IPS-18c (cell line): ENCODE results near the gene SRPK3.

Experiments used
- H3K4me3 ChIP-seq: 2 replicates; pipeline ENCODE4 v1.7.0; 2013; ENCODE audit warnings: low read depth, mild to moderate bottlenecking, low read length, moderate library complexity; ENCODE audit not compliant: insufficient read depth
- H3K9me3 ChIP-seq: one replicate; pipeline ENCODE4 v1.6.1; 2013; ENCODE audit warnings: mild to moderate bottlenecking, low read length, moderate library complexity; ENCODE audit not compliant: control insufficient read depth, insufficient read depth

SRPK3 gene

DNA sequence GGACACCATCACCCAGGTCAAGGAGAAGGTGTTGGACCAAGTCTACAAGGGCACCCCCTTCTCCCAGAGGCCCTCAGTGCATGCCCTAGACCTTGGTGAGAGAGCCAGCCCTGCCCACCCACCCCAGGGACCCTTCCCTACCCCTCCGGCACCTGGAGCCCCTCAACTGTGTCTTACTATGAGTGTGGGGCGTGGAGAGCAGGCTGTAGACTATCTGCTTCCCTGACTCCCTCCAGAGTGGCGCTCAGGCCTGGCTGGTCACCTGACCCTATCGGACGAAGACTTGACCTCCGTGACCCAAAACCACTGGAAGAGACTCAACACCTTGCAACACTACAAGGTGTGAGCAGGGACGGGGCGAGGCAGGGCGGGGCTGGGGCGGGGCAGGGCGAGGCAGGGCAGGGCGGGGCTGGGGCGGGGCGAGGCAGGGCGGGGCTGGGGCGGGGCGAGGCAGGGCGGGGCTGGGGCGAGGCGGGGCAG, 4.7 kb upstream of the SRPK3 start:
- Histone ChIP-seq H3K4me3 (no peak overlapping the region), H3K9me3 (peaks cover 25% of the 10 kb centered on the region)

DNA sequence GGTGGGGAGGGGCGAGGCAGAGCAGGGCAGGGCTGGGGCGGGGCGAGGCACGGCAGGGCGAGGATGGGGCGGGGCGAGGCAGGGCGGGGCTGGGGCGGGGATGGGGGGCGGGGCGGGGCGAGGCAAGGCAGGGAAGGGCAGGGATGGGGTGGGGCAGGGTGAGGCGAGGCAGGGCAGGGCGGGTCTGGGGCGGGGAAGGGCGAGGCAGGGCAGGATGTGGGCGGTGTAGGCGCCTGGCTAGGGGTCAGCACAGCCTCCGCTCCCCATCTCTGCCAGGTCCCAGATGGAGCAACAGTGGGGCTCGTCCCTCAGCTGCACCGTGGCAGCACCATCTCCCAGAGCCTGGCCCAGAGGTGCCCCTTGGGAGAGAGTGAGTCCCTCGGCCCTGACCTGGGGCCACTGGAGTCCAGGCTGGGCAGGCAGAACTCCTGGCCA, 4.2 kb upstream of the SRPK3 start:
- peaks cover 26% of the 10 kb centered on the region for H3K9me3 ChIP-seq
- H3K4me3 ChIP-seq, result no peak overlapping the region

DNA sequence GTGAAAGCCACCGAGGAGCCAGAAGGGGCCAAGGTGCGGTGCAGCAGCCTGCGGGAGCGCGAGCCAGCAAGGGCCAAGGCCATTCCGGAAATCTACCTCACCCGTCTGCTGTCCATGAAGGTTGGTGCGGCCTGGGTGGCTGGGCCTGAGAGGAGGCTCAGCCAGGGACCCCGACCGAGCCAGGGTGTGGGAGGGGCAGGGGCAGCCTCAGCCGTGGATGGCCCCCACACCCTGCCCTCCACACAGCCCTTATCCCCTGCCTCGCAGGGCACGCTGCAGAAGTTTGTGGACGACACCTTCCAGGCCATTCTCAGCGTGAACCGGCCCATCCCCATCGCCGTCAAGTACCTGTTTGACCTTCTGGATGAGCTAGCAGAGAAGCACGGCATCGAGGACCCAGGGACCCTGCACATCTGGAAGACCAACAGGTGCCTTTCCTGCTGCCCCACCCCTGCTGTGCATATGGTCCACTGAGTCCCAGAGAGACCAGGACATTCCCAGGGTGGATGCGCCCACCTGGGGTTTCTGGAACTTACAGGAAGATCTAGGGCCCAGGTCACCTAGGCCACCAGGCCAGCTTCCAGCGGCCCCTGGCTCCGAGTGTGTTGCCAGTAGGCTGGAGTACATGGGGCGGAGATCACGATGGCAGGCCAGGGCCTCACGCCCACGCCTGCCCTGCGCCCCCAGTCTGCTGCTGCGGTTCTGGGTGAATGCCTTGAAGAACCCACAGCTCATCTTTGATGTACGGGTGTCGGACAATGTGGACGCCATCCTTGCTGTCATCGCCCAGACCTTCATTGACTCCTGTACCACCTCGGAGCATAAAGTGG, 3.4 kb upstream of the SRPK3 start:
- H3K4me3 ChIP-seq, result no peak overlapping the region
- peaks cover 22% of the 10 kb centered on the region for H3K9me3 ChIP-seq

DNA sequence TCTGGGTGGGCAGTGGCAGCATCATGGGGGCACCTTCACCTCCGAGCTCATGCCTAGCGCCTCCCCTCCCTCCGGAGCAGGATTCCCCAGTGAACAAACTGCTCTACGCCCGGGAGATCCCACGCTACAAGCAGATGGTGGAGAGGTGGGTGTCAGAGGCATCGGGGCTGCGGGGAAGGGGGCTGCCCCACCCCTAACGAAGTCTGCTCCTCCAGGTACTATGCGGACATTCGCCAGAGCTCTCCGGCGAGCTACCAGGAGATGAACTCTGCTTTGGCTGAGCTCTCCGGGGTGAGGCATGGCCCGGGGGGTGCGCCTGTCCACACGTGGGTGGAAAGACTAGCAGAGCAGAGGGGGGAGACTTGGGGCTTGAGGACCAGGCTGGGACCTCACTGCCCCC, 2.7 kb upstream of the SRPK3 start:
- peaks cover 20% of the 10 kb centered on the region for H3K9me3 ChIP-seq
- H3K4me3 ChIP-seq, result no peak overlapping the region

DNA sequence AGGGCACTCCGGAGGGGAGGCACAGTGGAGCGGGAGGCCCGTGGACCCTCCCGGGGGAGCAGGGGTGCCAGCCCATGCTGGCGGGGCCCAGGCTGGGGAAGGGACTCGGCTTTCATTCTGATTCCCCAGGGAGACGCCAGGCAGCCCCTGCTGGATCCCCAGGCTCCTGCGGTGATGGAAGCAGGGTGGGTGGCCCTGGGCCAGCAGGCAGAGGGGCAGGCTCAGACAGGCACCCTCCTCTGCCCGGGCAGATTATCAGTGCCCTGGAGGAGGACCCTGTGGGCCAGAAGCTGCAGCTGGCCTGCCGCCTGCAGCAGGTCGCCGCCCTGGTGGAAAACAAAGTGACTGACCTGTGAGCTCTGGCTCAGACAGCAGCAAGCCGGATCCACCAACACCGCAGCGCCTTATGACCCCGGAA, 2.1 kb upstream of the SRPK3 start:
- Histone ChIP-seq H3K9me3 (peaks cover 19% of the 10 kb centered on the region), H3K4me3 (no peak overlapping the region)

DNA sequence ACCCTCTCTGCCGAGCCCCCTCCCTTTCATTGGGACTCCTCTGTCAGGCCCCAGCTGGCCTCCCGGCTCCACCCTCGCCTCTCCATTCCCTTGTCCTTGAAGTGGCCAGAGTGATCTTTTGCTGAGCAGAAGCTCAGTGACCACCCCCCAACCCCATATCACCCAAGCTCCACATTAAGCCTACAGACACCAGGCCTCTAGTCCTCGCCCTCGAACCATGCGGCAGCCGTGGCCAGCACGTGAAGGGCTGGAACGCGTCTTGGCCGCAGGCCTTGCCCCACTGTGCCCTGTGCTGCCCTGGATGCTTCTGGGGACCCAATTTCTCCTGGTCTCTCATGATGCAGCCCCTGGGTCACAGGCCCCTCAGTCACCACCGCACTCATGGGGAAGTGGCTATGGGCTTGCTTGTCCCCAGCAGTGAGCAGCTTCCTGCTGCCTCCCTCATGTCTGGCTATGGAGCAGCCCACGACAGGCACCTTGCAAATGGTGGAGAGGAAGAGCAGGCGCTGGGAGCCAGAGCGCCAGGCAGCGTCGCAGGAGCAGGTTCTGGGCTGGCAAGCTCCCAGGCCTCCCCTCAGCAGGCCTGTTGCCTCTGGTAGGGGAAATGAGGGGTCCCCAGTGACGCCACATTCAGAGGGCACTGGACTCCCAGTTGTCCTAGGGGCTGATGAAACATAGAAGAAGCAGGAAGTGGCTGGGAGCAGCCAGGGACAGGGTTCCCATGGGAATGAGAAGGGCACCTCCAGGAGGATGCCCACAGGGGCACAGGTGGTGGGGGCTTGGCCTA, 757 bp upstream of the SRPK3 start:
- Histone ChIP-seq H3K4me3 (no peak overlapping the region), H3K9me3 (peaks cover 16% of the 10 kb centered on the region)

DNA sequence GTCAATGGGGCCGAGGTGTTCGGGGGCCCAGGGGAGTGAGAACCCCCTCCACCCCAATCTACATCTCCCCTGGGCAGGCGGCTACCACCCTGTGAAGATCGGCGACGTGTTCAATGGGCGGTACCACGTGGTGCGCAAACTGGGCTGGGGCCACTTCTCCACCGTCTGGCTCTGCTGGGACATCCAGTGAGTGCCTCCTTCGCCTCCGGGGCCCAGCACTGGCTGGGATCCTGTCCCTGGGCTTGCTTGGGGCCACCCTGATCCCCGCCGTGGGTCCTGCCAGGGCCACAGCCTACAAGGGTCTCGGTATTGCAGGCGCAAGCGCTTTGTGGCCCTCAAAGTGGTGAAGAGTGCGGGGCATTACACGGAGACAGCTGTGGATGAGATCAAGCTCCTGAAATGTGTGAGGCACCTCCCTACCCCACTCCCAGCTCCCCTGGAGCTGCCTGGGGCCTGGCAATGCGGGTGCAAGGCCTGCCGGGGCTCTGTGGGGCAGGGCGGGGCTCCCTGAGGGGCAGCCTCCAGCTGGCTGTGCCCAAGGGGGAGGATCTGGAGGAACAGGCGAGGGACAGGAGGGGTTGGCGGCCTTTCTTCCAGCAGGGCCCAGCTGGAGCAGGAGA, 697 bp downstream of the SRPK3 start:
- Histone ChIP-seq H3K9me3 (peaks cover 16% of the 10 kb centered on the region), H3K4me3 (no peak overlapping the region)

DNA sequence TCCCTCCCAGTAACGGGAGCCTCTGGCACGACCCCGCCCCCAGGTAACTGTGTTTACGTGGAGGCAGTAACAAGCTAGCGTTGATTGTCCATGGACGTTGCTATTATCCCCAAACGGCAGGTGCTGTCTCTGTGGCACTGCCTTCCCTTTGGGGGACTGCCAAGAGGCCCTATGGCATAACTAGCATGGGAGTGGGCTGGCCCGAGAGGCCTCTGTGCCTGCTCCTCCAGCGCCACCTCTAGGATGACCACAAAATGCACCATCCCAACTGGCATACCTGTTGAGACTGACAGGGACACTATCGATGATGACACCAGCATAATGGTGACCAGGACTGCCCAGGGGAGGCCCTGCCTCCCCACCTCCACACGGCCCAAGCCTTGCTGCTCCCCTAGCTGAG, 1.5 kb downstream of the SRPK3 start:
- Histone ChIP-seq H3K9me3 (peaks cover 15% of the 10 kb centered on the region), H3K4me3 (no peak overlapping the region)

DNA sequence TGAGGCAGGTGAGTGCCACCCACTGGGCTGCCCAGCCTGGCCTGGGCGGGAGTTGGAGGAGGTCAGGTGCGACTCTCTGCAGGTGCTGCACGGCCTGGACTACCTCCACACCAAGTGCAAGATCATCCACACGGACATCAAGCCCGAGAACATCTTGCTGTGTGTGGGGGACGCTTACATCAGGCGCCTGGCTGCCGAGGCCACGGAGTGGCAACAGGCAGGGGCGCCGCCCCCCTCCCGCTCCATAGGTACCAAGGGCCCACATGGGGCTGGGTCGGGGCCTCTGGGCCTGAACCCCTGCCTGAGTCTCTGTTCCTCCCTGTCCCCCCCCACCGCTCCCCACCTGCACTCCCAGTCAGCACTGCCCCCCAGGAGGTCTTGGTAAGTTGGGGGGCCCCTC, 2.0 kb downstream of the SRPK3 start:
- no peak overlapping the region for H3K4me3 ChIP-seq
- H3K9me3 ChIP-seq, result peaks cover 16% of the 10 kb centered on the region

DNA sequence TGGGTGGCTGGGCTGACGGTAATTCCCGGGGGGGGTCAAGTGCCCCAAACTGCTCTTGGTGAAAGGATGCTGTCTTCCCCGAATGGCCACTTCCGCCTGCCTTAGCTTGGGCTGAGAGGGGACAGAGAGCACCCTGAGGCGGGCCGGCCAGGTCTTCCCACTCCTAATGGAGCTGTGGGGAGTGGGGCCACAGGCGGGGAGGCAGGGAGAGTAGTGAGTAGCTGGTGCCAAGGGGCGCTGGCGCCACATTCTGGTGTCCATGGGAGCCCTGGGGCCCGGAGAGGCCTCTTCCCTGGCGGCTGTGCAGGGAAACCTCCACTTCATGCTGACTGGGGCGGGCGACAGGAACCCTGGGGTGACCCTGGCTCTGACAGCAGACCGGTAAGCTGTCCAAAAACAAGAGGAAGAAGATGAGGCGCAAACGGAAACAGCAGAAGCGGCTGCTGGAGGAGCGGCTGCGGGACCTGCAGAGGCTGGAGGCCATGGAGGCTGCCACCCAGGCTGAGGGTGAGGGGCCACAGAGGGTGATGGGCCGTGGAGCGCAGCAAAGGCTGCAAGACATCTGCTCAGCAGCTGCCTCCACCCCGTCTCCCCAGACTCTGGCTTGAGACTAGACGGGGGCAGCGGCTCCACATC, 2.7 kb downstream of the SRPK3 start:
- H3K4me3 ChIP-seq, result no peak overlapping the region
- peaks cover 17% of the 10 kb centered on the region for H3K9me3 ChIP-seq

DNA sequence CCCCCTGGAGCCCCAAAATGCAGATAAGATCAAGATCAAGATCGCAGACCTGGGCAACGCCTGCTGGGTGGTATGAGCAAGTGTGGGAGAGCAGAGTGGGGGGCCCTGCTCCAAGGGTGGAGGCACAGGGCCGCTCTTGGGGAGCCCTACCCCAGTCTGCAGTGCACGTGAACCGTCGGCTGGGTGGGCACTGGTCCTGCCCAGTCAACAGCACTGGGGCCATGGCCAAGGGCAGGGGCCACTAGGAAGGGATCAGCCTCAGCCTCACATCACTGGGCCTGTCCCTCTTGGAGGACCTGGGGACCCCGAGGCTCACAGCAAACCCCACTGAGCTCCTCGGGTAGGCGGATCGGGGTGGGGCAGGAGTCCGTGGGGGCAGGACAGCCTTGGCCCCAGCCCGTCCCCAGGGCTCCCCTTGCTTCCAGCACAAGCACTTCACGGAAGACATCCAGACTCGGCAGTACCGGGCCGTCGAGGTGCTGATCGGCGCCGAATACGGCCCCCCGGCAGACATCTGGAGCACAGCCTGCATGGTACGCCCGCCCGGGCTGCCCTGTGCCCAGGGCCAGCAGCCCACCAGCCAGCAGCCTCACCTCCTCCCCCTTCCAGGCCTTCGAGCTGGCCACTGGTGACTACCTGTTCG, 3.6 kb downstream of the SRPK3 start:
- no peak overlapping the region for H3K4me3 ChIP-seq
- H3K9me3 ChIP-seq, result peaks cover 19% of the 10 kb centered on the region

DNA sequence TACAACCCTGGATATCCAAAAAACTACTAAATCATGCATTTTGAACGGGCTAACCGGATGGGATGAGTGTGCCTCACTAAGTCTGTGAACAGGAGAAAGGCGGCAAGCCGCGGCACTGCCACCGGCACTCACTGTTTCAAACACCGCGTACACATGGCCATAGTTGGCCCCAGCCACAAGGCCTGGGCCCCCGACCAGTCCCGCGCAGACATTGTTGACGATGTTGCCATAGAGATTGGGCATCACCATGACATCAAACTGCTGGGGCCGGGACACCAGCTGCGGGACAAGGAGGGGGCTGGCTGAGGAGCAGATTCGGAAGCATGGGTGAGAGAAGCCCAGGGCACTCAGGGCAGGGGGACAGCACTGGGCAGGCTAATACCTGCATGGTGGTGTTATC, 5.8 kb downstream of the SRPK3 start:
- peaks cover 13% of the 10 kb centered on the region for H3K9me3 ChIP-seq
- H3K4me3 ChIP-seq, result no peak overlapping the region

DNA sequence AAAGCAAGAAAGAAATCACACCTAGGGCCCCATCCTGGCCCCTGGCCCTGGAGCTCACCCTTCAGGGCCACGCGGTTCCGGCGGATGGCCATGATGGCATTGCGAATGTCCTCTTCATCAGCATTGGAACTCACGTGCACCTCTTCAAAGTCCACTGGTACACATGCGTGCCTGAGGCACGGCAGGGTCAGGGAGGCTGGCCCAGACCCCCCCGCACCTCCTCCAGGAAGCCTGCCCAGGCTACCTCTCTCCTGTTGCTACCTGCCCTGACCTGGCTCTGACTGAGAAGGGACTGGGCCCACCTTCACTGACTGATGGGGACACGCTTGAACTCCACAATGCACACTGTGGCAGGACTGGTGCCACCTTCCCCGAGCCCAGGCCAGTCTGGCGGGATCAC, 8.8 kb downstream of the SRPK3 start:
- H3K9me3 ChIP-seq, result peaks cover 19% of the 10 kb centered on the region
- no peak overlapping the region for H3K4me3 ChIP-seq

DNA sequence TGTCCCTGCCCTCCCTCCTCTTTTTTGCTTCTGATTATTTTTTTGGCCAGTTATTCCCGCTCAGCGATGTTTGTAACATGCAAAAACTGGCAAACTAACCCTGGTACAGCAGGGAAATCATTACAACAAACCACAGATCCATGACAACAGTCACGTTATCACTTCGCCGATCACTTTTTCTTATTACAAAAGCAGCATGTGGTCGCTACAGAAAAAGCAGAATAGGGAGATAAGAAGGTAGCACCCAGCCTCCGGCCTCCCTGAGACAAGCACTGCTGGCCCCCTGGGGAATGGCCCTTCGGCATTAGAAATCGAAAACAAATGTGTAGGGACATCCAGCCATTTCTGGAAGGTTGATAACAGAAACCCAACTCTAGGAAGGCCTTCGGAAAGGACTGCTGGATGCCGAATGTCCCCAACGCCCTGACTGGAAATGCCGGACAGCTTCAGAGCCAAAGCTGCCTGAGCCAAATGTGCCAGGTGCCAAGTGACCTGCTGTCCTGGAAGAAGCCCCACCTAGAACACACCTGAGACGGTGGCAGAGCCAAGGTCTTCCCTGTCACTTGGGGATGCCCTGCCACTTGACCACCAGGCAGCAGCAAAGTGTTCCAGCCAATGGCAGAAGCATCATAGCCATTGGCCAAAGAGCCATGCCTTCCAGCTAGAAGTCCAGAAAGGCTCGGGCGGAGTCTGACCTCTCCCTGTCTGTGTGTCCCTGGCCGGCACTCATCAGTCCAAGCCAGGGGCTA, 10.4 kb downstream of the SRPK3 start:
- H3K9me3 ChIP-seq, result peaks cover 22% of the 10 kb centered on the region
- H3K4me3 ChIP-seq, result no peak overlapping the region

DNA sequence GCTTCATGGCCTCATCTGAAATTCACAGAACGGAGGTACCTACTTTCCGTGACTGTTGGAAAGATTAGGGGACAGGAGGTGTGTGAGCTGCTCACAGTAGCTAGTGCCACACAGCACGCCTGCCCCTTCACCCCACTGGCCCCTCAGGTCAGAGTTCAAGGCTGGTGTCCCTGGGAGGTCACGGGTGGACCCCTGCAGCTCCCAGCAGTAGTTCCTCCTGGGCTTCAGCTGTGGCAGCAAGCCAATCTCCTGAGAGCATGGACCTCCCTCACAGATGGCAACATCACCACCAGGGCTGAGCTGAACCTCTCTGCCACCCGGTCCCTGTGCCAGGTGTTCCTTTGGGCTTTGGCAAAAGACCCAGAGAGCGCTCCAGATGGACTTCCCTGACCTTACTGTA, 11.5 kb downstream of the SRPK3 start:
- Histone ChIP-seq H3K4me3 (no peak overlapping the region), H3K9me3 (peaks cover 18% of the 10 kb centered on the region)

DNA sequence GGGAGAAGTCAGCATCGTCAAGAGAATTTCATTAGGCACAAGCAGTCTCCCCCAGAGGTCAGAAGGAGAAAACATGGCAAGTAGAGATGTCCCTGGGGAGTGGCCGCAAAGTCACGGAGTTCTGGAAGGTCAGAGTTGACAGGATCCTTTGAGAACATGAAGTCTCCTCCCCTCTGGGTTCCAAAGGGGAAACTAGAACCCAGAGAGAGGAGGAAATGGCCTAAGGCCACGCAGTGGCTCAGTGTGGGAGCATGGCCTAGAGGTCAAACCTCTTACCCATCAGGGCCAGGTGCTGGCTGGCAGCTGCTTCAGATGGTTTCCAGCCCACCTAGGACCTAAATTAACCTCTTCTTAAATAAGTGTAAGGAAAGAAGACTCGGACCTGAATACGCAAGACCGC, 12.4 kb downstream of the SRPK3 start:
- Histone ChIP-seq H3K4me3 (peak overlapping the region; percentile 85), H3K9me3 (peaks cover 16% of the 10 kb centered on the region)
